Activated CD8-positive, alpha-beta memory T cell treated with anti-CD3 and anti-CD28 coated beads for 4 hours (primary cell): ENCODE data around the gene SUPT7L.

Experiments
- DNase-seq, 2 donors: peaks; one replicate each; pipeline ENCODE4 v3.0.0-alpha.2; 2020; ENCODE audit warnings: low read depth in 2 of 2

SUPT7L gene

GRCh38 chr2:27663285-27664153 lies at the start of gene SUPT7L, which contains the start of gene SLC4A1AP:
Gene SUPT7L (minus strand): TSS chr2:27663614. CDS start chr2:27662192, 1,422 bp downstream.
Gene SLC4A1AP (plus strand): TSS chr2:27663889. CDS start chr2:27663915, 26 bp downstream.
- DNase-seq: peak; percentile 40 to 48

DNA sequence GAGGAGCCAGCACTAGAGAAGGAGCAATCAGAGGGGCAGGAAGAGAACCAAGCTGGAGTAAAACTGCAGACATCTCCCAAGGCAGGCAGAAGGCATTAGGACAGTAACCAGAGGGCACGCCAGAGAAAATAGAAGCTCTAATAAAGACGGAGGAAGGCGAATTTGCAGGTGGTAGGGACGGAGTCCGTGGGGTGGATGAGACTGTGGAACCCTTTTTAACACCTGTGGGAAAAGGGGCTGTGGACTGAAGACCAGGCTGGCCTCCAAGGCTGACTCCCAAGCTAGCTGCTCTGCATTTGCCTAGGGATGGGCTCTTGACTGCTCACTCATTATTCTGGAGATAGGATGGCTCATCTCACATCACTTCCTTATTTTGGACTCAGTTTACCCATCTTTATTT lies 49.8 kb upstream of the SUPT7L start:
- no peak for DNase-seq

DNA sequence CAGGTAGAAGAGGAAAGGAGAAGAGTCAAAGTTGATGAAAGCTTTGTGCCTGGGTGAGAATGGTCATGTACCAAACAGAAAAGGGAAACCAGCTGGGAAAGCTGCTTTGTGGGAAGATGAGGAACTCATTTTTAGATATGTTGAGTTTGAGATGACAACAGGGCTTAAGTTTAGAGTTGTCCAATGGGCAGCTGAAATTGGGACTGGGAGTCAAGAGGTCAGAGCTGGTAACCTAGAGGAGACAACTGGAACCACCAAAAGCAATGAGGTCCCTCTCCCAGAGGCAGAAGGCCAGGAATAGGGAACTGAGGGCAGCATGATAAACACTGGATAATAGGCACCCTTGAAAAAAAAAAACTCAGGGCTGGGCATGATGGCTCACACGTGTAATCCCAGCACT lies 49.1 kb upstream of the SUPT7L start:
- no peak for DNase-seq

GRCh38 chr2:27711804-27712203 lies 48.4 kb upstream of the SUPT7L start:
- DNase-seq: no peak

- DNase-seq: no peak
Observed at GRCh38 chr2:27710640-27711430, 47.4 kb upstream of the SUPT7L start.

- no peak for DNase-seq
Observed at GRCh38 chr2:27709960-27710575, 46.7 kb upstream of the SUPT7L start.

- no peak for DNase-seq
Observed at GRCh38 chr2:27709326-27709725, 45.9 kb upstream of the SUPT7L start.

DNA sequence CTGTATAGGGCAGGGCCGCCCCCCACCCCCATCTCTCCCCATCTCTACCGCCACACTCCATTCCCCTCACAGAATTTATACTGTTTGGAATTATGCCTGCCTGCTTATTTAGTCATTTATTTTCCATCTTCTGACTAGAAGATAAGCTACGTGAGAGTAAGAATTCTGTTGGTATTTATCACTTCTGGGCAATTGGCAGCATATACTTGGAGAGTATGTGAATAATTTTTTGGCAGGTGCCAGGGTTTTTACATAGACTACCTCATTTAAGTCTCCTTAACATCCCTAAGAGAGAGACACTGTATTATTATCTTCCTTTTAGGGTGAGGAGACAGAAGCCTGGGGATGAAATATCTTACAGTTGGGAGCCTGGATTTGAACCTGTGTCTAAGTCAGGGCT lies 45.3 kb upstream of the SUPT7L start:
- no peak for DNase-seq

DNA sequence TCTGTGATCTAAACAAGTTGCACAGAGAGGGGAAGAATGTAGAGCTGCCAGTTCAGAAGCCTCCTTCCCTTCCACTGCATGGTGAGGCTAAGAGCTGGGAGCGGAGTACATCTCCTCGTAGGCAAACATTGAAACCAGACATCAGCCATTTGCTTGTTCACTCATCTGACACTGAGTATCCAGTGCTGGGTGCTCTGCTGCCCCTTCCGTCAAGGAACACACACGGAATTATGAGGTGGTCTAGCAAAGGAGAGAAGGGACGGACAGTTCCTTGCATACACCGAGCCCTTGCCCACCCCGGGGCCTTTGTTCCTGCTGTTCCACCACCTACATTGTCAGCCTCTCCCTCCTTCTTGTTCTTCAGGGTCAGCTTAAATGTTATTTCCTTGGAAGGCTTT lies 44.8 kb upstream of the SUPT7L start:
- no peak for DNase-seq

DNA sequence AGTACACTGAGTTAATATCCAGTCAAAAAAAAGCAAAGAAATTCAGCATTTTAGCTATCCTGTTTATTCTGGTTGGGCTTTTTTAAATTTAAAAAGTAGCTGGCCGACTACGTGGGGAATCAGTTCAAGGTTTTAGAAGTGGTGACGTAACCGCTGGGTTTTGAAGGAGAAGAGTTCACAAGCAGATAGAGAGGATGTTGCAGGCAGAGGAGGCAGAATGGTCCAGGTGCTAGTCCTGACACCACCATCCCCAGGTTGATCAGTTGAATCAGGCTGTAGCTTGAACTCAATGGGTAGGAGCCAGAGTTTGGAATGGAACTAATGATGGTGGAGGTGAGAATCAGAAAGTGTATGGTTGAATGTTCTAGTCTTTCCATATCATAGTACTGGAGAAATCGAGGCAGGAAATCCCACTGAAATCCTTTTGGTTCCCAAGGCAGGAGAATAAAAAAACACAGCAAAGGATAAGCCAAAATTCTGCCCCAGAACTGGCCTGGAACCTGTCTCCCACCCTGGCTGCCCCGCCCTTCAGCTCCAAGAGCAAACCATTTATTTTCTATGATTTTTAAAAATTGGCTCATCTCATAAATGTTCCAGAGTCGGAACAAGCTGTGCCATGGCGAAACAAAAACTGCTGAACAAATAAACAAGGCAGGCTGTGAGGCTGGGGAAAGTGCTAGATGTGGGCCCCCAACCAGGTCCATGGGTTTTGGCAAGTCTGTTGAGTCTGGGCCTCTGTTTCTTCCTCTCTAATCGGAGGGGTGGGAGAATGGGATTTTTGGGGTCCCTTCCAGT lies 44.2 kb upstream of the SUPT7L start:
- no peak for DNase-seq

DNA sequence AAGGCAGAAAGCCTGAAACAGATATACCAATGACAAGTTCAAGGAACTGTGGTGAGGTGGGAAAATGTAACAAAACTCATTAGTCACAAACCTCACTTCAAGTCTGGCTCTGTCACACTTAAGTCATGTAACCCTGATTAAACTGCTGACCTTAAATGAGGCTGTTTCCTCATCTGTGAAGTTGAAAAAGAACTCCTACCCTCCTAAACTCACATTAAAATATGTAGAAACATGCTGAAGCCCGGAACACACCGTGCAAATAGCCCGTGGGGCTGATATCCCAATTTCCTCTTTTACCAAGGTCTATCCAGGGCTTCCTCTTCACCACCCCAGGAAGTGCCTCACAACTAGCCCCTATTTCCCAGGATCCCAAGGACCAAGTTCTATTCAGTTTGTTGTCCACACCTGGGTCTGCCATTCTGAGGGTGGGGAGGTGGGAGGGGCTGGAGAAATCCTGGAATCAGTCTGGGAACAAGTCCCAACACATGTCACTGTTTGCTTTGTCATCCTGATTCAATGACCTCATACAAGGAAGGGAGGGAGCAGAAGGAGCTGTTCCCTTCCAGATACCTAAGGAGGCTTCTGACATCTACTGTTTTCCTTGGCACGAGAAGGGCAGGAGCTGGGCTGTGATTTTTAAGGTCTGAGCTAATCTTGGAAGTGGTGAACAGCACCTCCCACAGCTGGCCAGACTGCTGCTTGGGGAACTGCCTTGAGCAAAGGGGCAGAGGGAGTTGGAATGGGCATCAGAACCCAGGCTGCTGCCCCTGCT lies 42.6 kb upstream of the SUPT7L start:
- DNase-seq: no peak

GRCh38 chr2:27704342-27704876 lies 41.0 kb upstream of the SUPT7L start:
- no peak for DNase-seq

DNA sequence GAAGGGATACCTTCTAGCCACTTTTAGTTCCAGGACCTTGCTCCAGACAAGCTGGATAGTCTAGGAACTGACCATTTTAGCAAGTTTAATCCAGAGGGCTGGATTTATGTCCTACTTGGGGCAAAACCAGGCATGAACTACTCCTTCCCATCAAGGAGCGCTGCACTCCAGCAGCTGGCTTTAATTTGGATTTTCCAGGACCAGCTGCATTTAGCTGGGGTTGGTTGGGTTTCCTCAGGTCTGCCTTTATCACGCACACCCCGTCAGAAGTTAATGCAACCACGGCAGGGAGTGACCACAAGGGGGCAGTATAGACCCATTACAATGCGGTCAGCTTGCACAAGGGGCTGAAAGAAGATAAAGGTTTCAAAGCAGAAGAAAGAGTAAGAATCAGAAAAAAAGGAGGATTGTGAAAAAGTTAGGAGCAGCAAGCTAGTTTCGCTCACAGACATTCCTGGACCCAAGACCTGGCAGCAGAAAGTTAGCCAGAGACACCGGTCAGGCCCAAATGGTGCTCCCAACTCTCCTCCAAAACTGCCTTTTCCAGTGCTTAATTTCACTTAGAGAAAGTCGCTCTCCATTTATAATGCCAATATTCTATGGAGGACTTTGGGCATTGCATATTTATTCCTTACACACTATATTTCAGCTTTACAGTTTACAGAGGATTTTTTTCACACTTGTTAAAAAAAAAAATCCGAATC lies 40.4 kb upstream of the SUPT7L start:
- DNase-seq: peak; percentile 65 to 76

DNA sequence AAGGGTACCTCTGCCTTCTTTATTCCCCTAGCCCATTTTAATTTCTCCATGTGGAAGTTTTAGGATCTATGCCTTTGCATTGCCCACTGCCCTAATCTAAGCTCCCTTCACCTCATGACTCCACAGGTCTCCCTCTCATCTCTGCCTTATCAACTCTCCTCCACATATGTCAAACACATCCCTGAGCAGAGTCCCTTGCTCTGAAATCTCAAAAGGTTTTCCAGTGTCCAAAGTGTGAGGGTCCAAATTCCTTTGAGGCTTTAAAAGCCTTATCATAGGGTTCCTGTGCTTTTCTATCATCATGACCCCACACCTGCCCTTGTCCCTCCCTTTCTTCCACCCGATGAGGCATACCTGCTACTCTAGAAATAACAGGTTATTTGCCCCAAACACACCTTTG lies 38.9 kb upstream of the SUPT7L start:
- DNase-seq: no peak

- DNase-seq: no peak
Observed at GRCh38 chr2:27701676-27702075, 38.3 kb upstream of the SUPT7L start.

GRCh38 chr2:27697660-27698059 lies 34.2 kb upstream of the SUPT7L start:
- no peak for DNase-seq

DNA sequence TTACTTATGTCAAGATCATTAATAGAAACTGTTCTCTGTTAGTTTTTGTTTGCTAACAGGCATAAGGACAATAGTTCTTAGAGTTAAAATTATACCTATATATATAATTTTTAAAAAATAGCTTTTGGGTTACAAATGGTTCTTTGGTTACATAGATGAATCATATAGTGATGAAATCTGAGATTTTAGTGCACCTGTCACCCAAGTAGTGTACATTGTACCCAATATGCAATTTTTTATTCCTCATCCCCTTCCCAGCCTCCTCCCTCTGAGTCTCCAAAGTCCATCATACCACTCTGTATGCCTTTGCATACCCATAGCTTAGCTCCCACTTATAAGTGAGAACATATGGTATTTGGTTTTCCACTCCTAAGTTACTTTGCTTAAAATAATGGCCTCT lies 26.6 kb upstream of the SUPT7L start:
- DNase-seq: no peak

- DNase-seq: no peak
Observed at GRCh38 chr2:27689424-27689823, 26.0 kb upstream of the SUPT7L start.

GRCh38 chr2:27687232-27687631 lies 23.8 kb upstream of the SUPT7L start:
- DNase-seq: no peak

GRCh38 chr2:27685577-27685976 lies 22.2 kb upstream of the SUPT7L start:
- no peak for DNase-seq
